Kidney tubule cell (primary cell): ENCODE results near the gene ZNF506.
A peak's percentile ranks its signal among the peaks of the same experiment; 100 is the strongest.
"Not testable (repeated sequence)": the region's sequence is repeated elsewhere in the genome, so short reads cannot be mapped to it uniquely, and the experiment has no call there.

Source experiments
- DNase-seq: peaks from one replicate; pipeline ENCODE4 v3.0.0-alpha.2; 2018; ENCODE audit warnings: low spot score

The ZNF506 gene

GRCh38 chr19:19821366-19821951, at the start of gene ZNF506:
Gene ZNF506, minus strand, starts transcription at chr19:19821750. Its CDS starts 147 bp downstream, at chr19:19821603.
- DNase-seq = peak; percentile 96

- not testable (repeated sequence) for DNase-seq
These were observed 48.5 kb upstream of the ZNF506 start for GRCh38 chr19:19870086-19870485.

- peak; percentile 25 for DNase-seq
These were observed 45.2 kb upstream of the ZNF506 start for GRCh38 chr19:19866611-19867248.

- DNase-seq = peak; percentile 95
These were observed 44.4 kb upstream of the ZNF506 start, which contains the start of gene ZNF253 for GRCh38 chr19:19865750-19866610. Gene ZNF253, plus strand, starts transcription at chr19:19865882. Its CDS starts 115 bp downstream, at chr19:19865997.

- DNase-seq = peak; percentile 24
These were observed 39.3 kb upstream of the ZNF506 start for GRCh38 chr19:19860756-19861390.

- no peak for DNase-seq
These were observed 37.2 kb upstream of the ZNF506 start for GRCh38 chr19:19858751-19859150.

- not testable (repeated sequence) for DNase-seq
These were observed 30.2 kb upstream of the ZNF506 start for GRCh38 chr19:19851740-19852139.

GRCh38 chr19:19849056-19849455, 27.5 kb upstream of the ZNF506 start:
- DNase-seq = no peak

- no peak for DNase-seq
These were observed 26.2 kb upstream of the ZNF506 start for GRCh38 chr19:19847781-19848180.

GRCh38 chr19:19835560-19836038, 14.0 kb upstream of the ZNF506 start:
- DNase-seq = no peak

- DNase-seq = no peak
These were observed 5.3 kb upstream of the ZNF506 start for GRCh38 chr19:19826875-19827274.

- no peak for DNase-seq
These were observed 2.4 kb upstream of the ZNF506 start for GRCh38 chr19:19823916-19824315.

- DNase-seq = not testable (repeated sequence)
These were observed 426 bp upstream of the ZNF506 start for GRCh38 chr19:19821976-19822375.

GRCh38 chr19:19820774-19821320, 703 bp downstream of the ZNF506 start:
- no peak for DNase-seq

- DNase-seq = no peak
These were observed 4.2 kb downstream of the ZNF506 start for GRCh38 chr19:19817357-19817756.

GRCh38 chr19:19816679-19817078, 4.9 kb downstream of the ZNF506 start:
- DNase-seq = no peak

- not testable (repeated sequence) for DNase-seq
These were observed 9.6 kb downstream of the ZNF506 start for GRCh38 chr19:19811999-19812398.

- DNase-seq = no peak
These were observed 16.1 kb downstream of the ZNF506 start for GRCh38 chr19:19805480-19805879.

GRCh38 chr19:19788015-19788414, 33.5 kb downstream of the ZNF506 start:
- DNase-seq = no peak

- not testable (repeated sequence) for DNase-seq
These were observed 36.1 kb downstream of the ZNF506 start for GRCh38 chr19:19785476-19785875.

GRCh38 chr19:19782783-19783182, 38.8 kb downstream of the ZNF506 start:
- no peak for DNase-seq

- DNase-seq = peak; percentile 7
These were observed 39.8 kb downstream of the ZNF506 start for GRCh38 chr19:19781791-19782190.
